ENCODE data around the gene TACC2. TPM values are rescaled to one million over a fixed set of nuclear protein-coding genes. Genes with fewer than 3 reads are reported as not detected.

Gene TACC2
- total RNA-seq, 4 donors from 2014 or later: 46.5 to 106 (median 71.6) TPM

DNA sequence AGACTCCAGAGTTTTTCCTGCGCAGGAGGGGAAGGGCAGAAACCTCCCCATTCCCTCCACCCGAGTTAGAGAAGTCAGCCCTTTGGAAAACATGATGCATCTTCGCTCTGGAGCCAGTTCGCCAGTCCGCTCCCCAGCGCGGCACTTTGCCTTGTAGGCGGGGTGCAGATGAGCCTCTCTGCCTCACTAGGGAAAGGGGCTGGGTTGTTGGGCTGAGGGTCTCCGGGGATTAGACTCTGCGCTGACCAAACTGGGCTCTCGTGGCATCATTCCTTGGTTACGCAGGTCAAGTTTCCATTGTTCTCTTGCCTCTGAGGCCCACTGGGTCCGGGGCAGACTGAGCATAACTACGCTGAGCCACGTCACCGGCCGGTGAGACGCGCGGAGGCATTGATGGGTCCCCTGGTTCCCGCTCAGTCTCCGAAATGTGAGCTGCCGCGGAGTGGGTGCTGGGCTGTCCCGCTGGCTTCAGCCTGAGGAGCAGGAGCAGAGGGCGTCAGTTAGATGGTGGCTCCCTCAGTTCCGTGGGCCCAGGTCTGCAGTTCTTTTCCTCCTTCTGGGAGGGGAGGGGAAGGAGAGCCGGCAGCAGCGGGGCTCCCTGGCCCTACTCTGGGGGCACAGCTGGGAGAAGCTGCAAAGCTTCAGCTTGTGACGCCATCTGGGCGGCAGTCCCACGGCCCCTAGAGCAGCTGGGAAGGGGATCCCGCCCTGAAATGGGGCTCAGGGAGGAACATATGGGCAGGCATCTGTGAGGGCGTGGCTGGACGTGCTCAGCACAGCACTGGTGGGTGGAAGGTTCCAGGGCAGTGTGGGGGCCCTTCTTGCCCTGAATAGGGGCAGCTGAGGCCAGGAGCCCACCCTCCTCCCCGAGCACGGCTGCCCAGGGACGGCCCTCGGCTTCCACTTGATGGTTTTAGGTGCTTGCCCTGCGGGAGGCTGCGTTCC lies 160.9 kb downstream of the TACC2 start:
- TF ChIP-seq POLR2A (IDR thresholded peaks at IDR 0.05): no peak
- TF ChIP-seq, protein P1, sequence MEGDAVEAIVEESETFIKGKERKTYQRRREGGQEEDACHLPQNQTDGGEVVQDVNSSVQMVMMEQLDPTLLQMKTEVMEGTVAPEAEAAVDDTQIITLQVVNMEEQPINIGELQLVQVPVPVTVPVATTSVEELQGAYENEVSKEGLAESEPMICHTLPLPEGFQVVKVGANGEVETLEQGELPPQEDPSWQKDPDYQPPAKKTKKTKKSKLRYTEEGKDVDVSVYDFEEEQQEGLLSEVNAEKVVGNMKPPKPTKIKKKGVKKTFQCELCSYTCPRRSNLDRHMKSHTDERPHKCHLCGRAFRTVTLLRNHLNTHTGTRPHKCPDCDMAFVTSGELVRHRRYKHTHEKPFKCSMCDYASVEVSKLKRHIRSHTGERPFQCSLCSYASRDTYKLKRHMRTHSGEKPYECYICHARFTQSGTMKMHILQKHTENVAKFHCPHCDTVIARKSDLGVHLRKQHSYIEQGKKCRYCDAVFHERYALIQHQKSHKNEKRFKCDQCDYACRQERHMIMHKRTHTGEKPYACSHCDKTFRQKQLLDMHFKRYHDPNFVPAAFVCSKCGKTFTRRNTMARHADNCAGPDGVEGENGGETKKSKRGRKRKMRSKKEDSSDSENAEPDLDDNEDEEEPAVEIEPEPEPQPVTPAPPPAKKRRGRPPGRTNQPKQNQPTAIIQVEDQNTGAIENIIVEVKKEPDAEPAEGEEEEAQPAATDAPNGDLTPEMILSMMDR (IDR thresholded peaks at IDR 0.05): no peak
- no peak for DNase-seq
- Histone ChIP-seq H3K36me3 (peaks cover 0 to 66% (median 0%) of the 10 kb centered on the region in 3 donors), H3K4me3 (peak overlapping the region in 1 of 4 donors; percentile 35), H3K4me1 (peaks cover 19 to 66% (median 29%) of the 10 kb centered on the region in 3 donors), H3K27ac (peak overlapping the region; percentile 44 to 89 (median 77)), H3K9me3 (no peaks in the 10 kb centered on the region), H3K27me3 (no peaks in the 10 kb centered on the region)
- intact Hi-C loops (cut with DNase I): no loop called here
- WGBS, 2 donors: 66 to 83% methylated on average over 6 to 16 of the region's 41 CpGs

DNA sequence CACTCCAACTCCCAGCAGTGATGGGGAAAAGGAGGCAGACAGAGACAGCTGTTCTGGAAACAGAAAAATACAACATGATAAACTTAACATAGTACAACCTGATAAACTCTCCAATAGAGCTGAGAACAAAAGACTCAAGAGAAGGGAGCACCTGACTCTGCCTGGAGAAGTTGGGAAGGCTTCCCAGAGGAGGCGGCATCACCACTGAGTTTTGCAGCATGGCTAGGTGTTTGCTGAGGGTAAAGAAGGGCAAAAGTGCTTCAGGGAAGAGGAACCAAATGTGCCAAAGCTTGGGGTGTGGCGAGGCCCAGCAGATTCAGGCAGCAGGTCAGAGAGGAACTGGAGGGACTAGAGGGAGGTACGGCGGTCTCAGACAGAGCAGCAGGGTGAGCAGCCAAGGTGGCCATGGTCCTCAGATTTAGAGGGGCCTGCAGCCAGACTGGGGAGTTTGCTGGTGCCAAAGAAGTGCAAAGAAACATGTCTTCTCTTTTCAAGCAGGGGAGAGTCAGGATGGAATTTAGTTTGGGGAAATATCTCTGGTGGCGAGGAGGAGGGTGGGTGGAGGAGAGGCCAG lies 162.2 kb downstream of the TACC2 start:
- no peak for DNase-seq
- no peaks in the 10 kb centered on the region for H3K27me3 ChIP-seq
- H3K27ac ChIP-seq: peak overlapping the region in 3 of 4 donors; percentile 72 to 89 (median 82)
- H3K4me3 ChIP-seq: no peak overlapping the region
- H3K4me1 ChIP-seq: peaks cover 19 to 75% (median 36%) of the 10 kb centered on the region in 3 donors
- H3K36me3 ChIP-seq: peaks cover 0 to 52% (median 0%) of the 10 kb centered on the region in 3 donors
- WGBS, 2 donors: 91% methylated on average over 5 of the region's 5 CpGs
- intact Hi-C loops (cut with DNase I): no loop called here
- no peaks in the 10 kb centered on the region for H3K9me3 ChIP-seq
- TF ChIP-seq, protein P1 (IDR thresholded peaks at IDR 0.05): no peak
- no peak for TF ChIP-seq POLR2A (IDR thresholded peaks at IDR 0.05)

DNA sequence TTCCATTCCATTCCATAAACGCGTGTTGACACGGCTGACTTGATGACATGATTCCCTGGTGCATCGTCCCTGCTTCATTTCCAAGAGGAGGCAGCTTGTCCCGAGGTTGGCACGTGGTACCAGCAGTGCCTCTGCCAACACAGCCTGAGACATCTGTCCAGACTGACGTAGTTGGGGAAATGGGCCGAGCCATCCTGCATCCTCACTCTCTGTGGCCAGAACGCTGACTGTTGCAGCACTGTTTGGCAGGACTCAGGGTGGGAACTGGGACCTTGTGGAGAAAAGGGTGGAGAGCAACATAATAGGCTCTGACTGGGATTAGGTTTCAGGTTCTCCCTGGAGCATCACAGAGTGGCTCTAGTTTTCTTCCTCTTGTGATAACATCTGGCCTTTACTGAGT lies 163.6 kb downstream of the TACC2 start:
- Histone ChIP-seq H3K4me3 (no peak overlapping the region), H3K9me3 (no peaks in the 10 kb centered on the region), H3K36me3 (peaks cover 0 to 39% (median 0%) of the 10 kb centered on the region in 3 donors), H3K4me1 (peaks cover 19 to 81% (median 36%) of the 10 kb centered on the region in 3 donors), H3K27ac (peak overlapping the region in 3 of 4 donors; percentile 72 to 89 (median 82)), H3K27me3 (no peaks in the 10 kb centered on the region)
- no peak for DNase-seq
- intact Hi-C loops (cut with DNase I): no loop called here
- 60 to 70% methylated on average over 8 to 9 of the region's 9 CpGs for WGBS, 2 donors
- TF ChIP-seq POLR2A (IDR thresholded peaks at IDR 0.05): no peak
- TF ChIP-seq, protein P1 (IDR thresholded peaks at IDR 0.05): no peak

DNA sequence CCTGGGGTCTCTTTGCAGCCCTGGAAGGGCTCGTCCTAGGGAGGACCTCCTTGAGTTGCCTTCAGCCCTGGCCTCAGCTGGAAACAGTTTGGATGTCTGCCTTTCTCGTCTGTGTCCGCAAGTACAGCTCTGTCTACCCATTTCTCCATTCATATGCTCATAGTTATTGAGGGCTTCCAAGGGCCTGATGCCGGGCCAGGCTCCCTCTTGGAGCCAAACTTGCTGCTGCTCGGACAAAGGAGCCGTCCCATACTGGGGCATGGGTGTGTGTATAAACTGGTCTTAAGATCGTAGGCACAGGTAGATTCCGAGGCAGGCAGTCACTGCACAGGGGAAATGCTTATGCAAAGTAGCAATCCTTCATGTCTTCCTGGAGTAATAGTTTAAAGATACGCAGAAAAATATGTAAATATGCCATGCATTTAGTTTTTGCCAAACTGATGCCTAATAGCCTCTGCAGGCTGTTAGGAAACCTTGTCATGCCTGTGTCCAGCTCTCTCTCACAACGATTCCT lies 165.1 kb downstream of the TACC2 start:
- no peak for DNase-seq
- Histone ChIP-seq H3K9me3 (no peaks in the 10 kb centered on the region), H3K27ac (peak overlapping the region in 3 of 4 donors; percentile 72 to 81 (median 78)), H3K4me1 (peaks cover 8 to 68% (median 26%) of the 10 kb centered on the region in 3 donors), H3K27me3 (no peaks in the 10 kb centered on the region), H3K4me3 (no peak overlapping the region), H3K36me3 (peaks cover 0 to 39% (median 0%) of the 10 kb centered on the region in 3 donors)
- TF ChIP-seq, protein P1 (IDR thresholded peaks at IDR 0.05): no peak
- no peak for TF ChIP-seq POLR2A (IDR thresholded peaks at IDR 0.05)
- intact Hi-C loops (cut with DNase I): no loop called here
- 57 to 66% methylated on average over 5 to 9 of the region's 10 CpGs for WGBS, 2 donors
